HEK293 (cell line): ENCODE measurements around the gene UBAP1L.
A peak's percentile ranks its signal among the peaks of the same experiment; 100 is the strongest.

Experiments used
- CTCF ChIA-PET: fragments of 350-600 bp; formaldehyde crosslinking; extraction: SDS; loops from one replicate; lab custom pipeline; 2021; ENCODE audit warnings: antibody characterized with exemption; lab: Yijun Ruan, JAX
- POLR2A ChIA-PET: fragments of 300-600 bp; formaldehyde crosslinking; extraction: SDS; loops from one replicate; lab custom pipeline; 2020; ENCODE audit warnings: antibody characterized with exemption, inconsistent platforms; lab: Yijun Ruan, JAX
- H3K27ac ChIP-seq: fragments of 200-500 bp; sonication (Bioruptor generic); 2 replicates; pipeline ENCODE4 v1.5.1; 2014; ENCODE audit warnings: low read depth, low read length, control low read depth, inconsistent platforms; ENCODE audit errors: extremely low read depth
- H3K36me3 ChIP-seq, 2 experiments: fragments of 200-500 bp in 1 of 2; sonication (Bioruptor generic) in 1 of 2; 1 replicate in 1 of 2; 2 replicates in 1 of 2; pipeline ENCODE4 v1.5.1; 2014 to 2017; ENCODE audit warnings: inconsistent platforms in 2 of 2, low read length in 2 of 2; ENCODE audit not compliant: control insufficient read depth in 2 of 2, insufficient read depth in 1 of 2
- H3K4me1 ChIP-seq: fragments of 200-500 bp; sonication (Bioruptor generic); 2 replicates; pipeline ENCODE4 v1.5.1; 2014; ENCODE audit warnings: mild to moderate bottlenecking, low read length, inconsistent platforms; ENCODE audit not compliant: control insufficient read depth, insufficient read depth
- H3K4me3 ChIP-seq: 2 replicates; pipeline ENCODE4 v1.5.1; 2011; ENCODE audit warnings: low read depth, mild to moderate bottlenecking, control low read depth, low read length, moderate library complexity
- H3K9me3 ChIP-seq: fragments of 200-500 bp; sonication (Bioruptor generic); 2 replicates; pipeline ENCODE4 v1.5.1; 2014; ENCODE audit warnings: low read depth, low read length, inconsistent platforms; ENCODE audit not compliant: control insufficient read depth, insufficient read depth
- EGR2 ChIP-seq: fragments of 450-650 bp; formaldehyde crosslinking; IDR thresholded peaks from 2 replicates; pipeline ENCODE4 v1.5.1; 2016; ENCODE audit warnings: low read depth, missing biosample characterization, missing genetic modification characterization
- KLF1 ChIP-seq: fragments of 450-650 bp; formaldehyde crosslinking; IDR thresholded peaks from 2 replicates; pipeline ENCODE4 v1.5.1; 2016; ENCODE audit warnings: missing biosample characterization, missing genetic modification characterization
- KLF10 ChIP-seq: fragments of 450-650 bp; IDR thresholded peaks from 2 replicates; pipeline ENCODE4 v1.5.1; 2018; ENCODE audit warnings: missing biosample characterization, mild to moderate bottlenecking, missing genetic modification characterization
- KLF7 ChIP-seq: fragments of 450-650 bp; formaldehyde crosslinking; IDR thresholded peaks from 2 replicates; pipeline ENCODE4 v1.5.1; 2016; ENCODE audit warnings: missing biosample characterization, missing genetic modification characterization, borderline replicate concordance
- MZF1 ChIP-seq: fragments of 450-650 bp; formaldehyde crosslinking; IDR thresholded peaks from 2 replicates; pipeline ENCODE4 v1.5.1; 2017; ENCODE audit warnings: missing biosample characterization, missing genetic modification characterization, borderline replicate concordance
- OSR2 ChIP-seq: fragments of 450-650 bp; formaldehyde crosslinking; IDR thresholded peaks from 2 replicates; pipeline ENCODE4 v1.5.1; 2016; ENCODE audit warnings: missing biosample characterization, missing genetic modification characterization
- ZNF10 ChIP-seq: fragments of 450-650 bp; formaldehyde crosslinking; IDR thresholded peaks from 2 replicates; pipeline ENCODE4 v1.5.1; 2017; ENCODE audit warnings: missing biosample characterization, missing genetic modification characterization
- ZNF202 ChIP-seq: fragments of 450-650 bp; formaldehyde crosslinking; IDR thresholded peaks from 2 replicates; pipeline ENCODE4 v1.5.1; 2016; ENCODE audit warnings: missing biosample characterization, missing genetic modification characterization, borderline replicate concordance
- ZNF24 ChIP-seq: fragments of 450-650 bp; formaldehyde crosslinking; IDR thresholded peaks from 2 replicates; pipeline ENCODE4 v1.5.1; 2016; ENCODE audit warnings: missing biosample characterization, missing genetic modification characterization
- ZNF658 ChIP-seq: fragments of 450-650 bp; formaldehyde crosslinking; IDR thresholded peaks from 2 replicates; pipeline ENCODE4; 2016; ENCODE audit warnings: missing biosample characterization, missing genetic modification characterization
- ZNF791 ChIP-seq: fragments of 450-650 bp; formaldehyde crosslinking; IDR thresholded peaks from 2 replicates; pipeline ENCODE4 v1.5.1; 2016; ENCODE audit warnings: missing biosample characterization, missing genetic modification characterization
- ZSCAN16 ChIP-seq: fragments of 450-650 bp; formaldehyde crosslinking; IDR thresholded peaks from 2 replicates; pipeline ENCODE4 v1.5.1; 2016; ENCODE audit warnings: missing biosample characterization, missing genetic modification characterization
- TF ChIP-seq, protein P1 (sequence below): fragments of 450-650 bp; formaldehyde crosslinking; IDR thresholded peaks from 2 replicates; pipeline ENCODE4 v1.5.1; 2016; ENCODE audit warnings: missing biosample characterization, missing genetic modification characterization
- TF ChIP-seq, protein P2 (sequence below): fragments of 450-650 bp; formaldehyde crosslinking; IDR thresholded peaks from 2 replicates; pipeline ENCODE4 v1.5.1; 2016; ENCODE audit warnings: missing biosample characterization, missing genetic modification characterization

Gene UBAP1L

GRCh38 chr15:65059369-65059750 is 55.6 kb downstream of the UBAP1L start (continued):
- TF ChIP-seq ZNF24 (tag by site-specific recombination) (no peak), ZSCAN16 (tag by site-specific recombination) (no peak), ZNF791 (no peak)
- TF ChIP-seq, protein P1, sequence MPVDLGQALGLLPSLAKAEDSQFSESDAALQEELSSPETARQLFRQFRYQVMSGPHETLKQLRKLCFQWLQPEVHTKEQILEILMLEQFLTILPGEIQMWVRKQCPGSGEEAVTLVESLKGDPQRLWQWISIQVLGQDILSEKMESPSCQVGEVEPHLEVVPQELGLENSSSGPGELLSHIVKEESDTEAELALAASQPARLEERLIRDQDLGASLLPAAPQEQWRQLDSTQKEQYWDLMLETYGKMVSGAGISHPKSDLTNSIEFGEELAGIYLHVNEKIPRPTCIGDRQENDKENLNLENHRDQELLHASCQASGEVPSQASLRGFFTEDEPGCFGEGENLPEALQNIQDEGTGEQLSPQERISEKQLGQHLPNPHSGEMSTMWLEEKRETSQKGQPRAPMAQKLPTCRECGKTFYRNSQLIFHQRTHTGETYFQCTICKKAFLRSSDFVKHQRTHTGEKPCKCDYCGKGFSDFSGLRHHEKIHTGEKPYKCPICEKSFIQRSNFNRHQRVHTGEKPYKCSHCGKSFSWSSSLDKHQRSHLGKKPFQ, result no peak
- TF ChIP-seq, protein P2, sequence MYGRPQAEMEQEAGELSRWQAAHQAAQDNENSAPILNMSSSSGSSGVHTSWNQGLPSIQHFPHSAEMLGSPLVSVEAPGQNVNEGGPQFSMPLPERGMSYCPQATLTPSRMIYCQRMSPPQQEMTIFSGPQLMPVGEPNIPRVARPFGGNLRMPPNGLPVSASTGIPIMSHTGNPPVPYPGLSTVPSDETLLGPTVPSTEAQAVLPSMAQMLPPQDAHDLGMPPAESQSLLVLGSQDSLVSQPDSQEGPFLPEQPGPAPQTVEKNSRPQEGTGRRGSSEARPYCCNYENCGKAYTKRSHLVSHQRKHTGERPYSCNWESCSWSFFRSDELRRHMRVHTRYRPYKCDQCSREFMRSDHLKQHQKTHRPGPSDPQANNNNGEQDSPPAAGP (tag by site-specific recombination), result no peak
- TF ChIP-seq, all 188 proteins: peak for 0

DNA sequence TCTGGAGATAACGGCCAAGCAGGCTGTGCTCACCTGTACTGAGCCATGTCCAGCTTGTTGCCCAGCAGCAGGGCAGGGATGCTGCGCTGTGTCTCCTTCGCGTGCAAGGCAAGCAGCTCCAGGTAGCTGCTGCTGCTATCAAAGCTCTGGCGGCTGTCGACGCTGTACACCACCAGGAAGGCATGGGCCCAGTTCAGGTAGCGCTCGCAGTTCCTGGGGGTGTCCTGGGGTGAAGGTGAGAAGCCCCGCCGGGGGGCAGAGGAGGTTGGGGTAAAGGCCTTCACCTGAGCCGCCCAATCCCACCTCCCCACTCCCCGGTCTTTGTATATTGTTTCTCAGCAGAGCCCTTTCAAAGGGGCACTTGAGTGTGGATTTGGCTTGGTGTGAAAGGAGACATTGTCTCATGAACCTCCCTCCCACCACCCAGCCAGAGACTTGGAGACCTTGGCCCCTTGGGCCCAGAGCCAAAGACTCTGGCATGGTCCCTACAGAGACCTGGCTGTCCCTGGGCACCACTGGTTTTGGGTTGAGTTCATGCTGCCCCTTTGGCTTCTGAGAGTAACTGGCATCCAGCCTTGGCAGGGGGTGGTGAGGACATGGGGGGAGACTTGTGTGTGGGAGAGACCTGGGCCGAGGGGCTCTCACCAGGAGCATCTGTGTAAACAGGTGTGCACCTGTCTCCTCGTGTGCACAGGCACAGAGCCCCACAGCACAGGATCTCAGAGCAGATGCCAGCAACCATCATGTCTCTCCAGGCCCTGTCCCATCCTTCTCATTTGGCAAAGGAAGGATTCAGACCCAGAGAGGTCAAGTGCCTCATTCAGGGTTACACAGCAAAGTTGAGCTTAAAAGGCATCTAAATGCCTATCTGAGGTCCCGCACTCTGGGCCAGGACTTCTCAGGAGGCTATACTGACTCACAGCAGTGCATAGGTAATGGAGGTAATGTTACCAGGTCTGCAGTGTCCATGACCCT is 56.3 kb downstream of the UBAP1L start:
- no peak for TF ChIP-seq KLF10 (tag by site-specific recombination)

DNA sequence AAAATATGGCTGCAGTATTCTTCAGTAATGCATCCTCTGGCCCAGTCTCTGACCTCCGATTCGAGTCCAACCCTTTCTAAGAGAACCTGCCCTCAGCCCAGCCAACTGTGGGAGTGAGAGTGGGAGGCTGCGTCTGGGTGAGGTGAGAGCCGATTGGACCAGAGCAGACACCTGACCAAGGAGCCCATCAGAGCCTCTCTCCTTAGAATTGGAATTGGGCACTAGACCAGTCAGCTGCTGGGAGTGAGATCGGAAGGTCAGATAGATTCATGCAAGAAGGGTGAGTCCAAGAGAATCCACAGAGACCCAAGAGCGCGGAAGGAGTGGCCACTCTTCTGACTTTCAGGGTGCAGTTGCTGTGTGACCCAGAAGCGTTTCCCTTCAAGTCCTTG is 57.5 kb downstream of the UBAP1L start:
- no peak overlapping the region for H3K27ac ChIP-seq
- POLR2A ChIA-PET, result no interaction called here
- CTCF ChIA-PET, result interaction anchor here (3.1 kb wide), 1 partner anchor 213 kb away, joined by 16 read pairs; no protein-coding TSS in a partner anchor
- no peaks in the 10 kb centered on the region for H3K4me1 ChIP-seq
- H3K4me3 ChIP-seq, result no peak overlapping the region
- no peaks in the 10 kb centered on the region for H3K9me3 ChIP-seq
- H3K36me3 ChIP-seq, result no peaks in the 10 kb centered on the region
- TF ChIP-seq ZNF658 (no peak), MZF1 (tag by site-specific recombination) (no peak), ZNF202 (tag by site-specific recombination) (no peak), KLF7 (tag by site-specific recombination) (no peak), OSR2 (no peak), ZNF10 (tag by site-specific recombination) (no peak)

More for the DNA sequence above, 56.3 kb downstream of the UBAP1L start:
- no peaks in the 10 kb centered on the region for H3K9me3 ChIP-seq
- ChIA-PET CTCF (interaction anchor here (1.8 kb wide), 1 partner anchor 43 kb away, joined by 7 read pairs; no protein-coding TSS in a partner anchor), POLR2A (no interaction called here)
- no peaks in the 10 kb centered on the region for H3K4me1 ChIP-seq
- no peak overlapping the region for H3K4me3 ChIP-seq
- no peaks in the 10 kb centered on the region for H3K36me3 ChIP-seq
- H3K27ac ChIP-seq, result no peak overlapping the region

DNA sequence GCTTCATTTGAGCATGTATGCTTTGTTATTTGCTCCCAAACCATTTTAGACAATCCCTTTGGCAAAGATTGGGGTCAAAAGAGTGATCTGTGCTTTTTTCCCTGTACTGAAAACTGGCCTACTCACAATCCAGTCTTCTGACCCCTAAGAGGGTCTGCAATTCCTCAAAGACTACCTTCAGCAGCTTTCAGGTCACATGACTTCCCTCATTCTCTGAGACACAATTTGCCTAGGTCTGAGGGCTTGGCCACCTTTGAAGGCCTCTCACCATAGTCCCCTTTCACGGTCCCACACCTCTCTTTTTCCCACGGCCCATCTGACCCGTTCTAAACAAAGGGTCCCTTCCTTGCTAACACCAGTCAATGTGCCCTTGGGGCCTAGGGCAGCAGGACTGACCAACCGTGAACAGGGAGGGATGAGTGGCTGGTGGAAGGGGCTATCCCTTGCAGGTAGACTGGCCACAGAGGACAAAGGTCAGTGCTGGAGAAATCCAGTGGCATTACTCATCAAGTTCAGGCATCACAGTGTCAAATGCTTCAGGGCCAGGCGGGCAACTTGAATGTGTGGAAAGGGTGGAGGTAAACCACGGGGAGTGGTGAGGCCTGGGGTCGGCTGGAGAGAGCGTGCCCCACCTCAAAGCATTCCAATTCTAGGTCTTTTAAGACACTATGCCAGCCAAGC is 58.0 kb downstream of the UBAP1L start:
- no peaks in the 10 kb centered on the region for H3K4me1 ChIP-seq
- H3K4me3 ChIP-seq, result no peak overlapping the region
- no peak for TF ChIP-seq ZNF791
- 0 out of 2 replicates have a peak, but pooled peaks have one; percentile 20 for TF ChIP-seq KLF1 (tag by site-specific recombination)
- no peak for TF ChIP-seq EGR2 (tag by site-specific recombination)
- TF ChIP-seq, all 188 proteins: peak for 1
- POLR2A ChIA-PET, result interaction anchor here (0.6 kb wide), 1 partner anchor 194 kb away, joined by 3 read pairs; no protein-coding TSS in a partner anchor
- Histone ChIP-seq H3K27ac (no peak overlapping the region), H3K9me3 (no peaks in the 10 kb centered on the region), H3K36me3 (no peaks in the 10 kb centered on the region)
- CTCF ChIA-PET, result interaction anchor here (0.8 to 7.4 kb wide), 6 partner anchors 14 to 326 kb away, joined by 3 to 94 read pairs (median 16); no protein-coding TSS in a partner anchor
